HG03097 (cell line): Measurements from ENCODE around the gene COL2A1.

ENCODE experiments used
- ATAC-seq: cut with Tn5 transposase; IDR thresholded peaks from one replicate; pipeline ENCODE4 v1.9.1; 2021; ENCODE audit not compliant: unreplicated experiment, low FRiP score

Gene COL2A1

DNA sequence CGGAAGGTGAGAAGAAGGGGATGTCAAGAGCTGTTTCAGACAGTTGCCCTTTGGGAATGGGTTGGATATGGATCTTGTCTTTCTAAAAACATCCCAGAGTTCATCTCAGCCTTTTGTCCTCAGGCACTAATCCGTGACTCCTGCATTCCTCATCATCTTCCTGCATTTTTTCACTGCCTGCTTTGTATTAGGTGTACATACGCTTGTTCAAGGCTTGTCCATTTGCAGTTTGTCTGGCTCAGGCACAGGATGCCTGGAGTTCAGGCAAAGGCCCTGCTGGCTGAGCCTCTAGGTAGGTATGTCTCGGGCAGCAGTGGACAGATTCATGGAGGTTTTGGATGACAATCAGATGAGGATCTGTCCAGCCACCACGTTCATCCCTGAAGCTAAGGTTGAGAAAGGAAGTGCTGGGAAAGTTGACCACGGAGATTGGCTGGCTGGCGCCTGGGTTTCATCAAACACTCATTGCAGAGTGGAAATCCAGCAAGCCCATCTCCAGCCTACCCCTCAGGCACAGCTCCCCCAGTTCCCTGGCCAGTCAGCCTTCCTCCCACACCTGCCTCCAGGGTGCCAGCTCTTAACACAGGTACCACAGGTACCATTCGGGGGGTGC is 53.3 kb downstream of the COL2A1 start:
- no peak for ATAC-seq

DNA sequence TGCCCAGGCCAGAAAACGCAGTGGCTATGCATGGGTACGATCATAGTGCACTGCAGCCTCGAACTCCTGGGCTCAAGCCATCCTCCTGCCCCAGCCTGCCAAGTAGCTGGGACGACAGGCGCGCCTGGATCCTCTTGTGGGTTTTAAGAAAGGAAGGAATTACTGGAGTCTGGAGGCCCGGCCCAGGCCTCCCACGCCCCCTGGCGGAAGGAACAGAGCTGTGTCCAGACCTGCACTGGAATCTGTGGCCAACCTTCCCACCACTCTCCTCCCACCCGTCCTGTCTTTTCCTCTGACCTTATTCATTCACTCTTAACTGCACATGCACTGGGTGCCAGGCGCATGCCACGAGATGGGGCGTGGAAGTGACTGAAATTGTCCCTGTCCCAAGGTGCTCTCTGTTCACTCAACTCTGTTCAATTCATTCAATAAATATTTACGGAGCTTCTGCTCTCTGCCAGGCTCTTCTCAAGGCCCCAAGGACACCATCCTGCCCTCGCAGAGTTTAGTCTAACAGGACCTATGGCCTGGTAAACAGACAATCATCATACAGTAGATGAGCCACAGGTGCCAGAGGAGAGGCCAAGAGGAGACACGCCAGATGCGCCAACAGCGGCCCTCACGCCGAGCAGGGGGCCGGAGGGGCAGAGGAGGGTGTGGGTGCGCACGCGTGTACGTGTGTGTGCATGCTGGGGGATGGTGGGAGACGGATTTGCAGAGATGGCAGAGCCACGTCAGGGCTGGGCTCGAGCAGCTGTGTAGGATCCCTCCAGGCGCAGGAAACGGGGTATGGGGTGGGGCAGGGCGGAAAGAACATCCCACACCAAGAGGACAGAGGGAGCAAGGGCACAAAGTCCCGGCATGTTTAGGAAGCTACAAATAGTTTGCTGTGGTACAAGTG is 54.6 kb downstream of the COL2A1 start:
- no peak for ATAC-seq

DNA sequence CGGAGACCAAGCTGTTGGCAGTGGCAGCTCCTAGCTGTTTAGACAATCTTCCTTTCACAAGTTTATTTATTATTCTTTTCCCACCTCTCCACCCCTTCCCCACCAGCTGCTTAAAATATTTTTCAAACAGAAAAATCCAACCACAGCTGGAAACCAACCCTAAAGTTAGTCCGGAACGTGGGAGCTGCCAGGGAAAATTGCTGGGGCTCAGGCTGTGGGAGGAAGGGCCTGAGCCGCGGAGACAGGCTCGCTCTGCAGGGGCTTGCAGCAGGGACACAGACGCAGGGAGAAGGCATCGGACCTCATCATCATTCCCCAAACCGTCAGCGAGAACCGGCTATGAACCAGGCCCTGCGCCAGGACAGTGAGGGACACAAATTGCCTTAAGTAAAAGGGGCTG is 56.9 kb downstream of the COL2A1 start:
- ATAC-seq: no peak

DNA sequence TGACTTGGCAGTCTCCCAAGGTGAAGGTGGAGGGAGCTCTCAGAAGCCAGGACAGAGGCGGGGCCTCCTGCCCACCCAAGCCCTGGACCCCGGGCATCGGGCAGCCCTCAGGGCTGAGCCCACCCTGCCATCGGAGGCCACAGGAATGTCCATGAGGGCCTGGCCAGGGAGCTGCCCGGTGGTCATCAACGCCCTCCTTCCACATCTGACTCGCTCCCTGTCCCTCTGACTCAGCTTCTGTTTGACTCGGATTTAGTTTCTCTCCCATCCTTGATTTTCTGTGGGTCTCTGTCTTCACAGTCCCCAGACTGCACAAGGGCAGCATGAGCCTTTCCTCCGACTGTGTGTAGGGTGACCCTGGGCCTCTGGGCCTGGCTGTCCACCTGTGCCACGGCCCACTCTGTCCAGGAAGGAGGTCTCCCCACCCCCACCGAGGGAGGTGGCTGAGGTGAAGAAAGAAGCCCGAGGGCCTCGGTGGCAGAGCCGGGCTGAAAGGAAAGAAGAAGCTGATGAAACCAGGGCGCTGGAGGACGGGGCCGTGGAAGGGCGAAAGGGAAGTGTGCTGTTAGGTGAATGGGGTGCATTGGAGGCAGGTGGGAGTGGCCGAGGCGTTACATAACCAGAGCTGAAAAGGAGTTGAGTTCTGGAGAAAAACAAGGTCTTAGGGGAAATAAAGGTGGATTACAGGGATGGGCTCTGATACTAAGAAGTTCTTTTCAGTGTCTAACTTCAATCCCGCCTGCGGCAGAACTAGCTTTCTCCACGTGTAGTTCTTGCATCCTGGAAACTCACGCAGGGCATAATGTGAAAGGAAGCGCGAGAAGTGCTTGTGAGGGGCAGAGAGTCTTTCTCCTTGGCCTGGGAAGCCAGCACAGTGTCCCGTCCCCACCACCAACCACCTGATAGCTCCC is 57.6 kb downstream of the COL2A1 start:
- no peak for ATAC-seq

DNA sequence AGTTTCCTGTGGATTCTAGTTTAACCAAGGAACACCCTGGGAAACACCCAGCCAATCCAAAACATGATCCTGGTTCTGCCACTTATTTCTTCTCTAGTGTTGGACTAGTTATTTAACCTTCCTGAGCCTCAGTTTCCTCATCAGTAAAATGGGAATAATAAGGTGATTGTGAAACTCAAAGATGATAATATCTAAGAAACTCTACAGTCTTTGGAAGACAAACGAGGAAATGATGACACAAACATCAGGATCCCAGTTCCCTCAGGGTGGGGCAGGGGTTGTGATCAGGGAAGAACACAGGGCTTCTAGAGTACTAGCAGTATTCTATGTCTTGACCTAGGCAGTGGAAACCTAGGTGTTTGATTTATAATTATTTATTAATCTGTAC is 58.9 kb downstream of the COL2A1 start:
- ATAC-seq: no peak

DNA sequence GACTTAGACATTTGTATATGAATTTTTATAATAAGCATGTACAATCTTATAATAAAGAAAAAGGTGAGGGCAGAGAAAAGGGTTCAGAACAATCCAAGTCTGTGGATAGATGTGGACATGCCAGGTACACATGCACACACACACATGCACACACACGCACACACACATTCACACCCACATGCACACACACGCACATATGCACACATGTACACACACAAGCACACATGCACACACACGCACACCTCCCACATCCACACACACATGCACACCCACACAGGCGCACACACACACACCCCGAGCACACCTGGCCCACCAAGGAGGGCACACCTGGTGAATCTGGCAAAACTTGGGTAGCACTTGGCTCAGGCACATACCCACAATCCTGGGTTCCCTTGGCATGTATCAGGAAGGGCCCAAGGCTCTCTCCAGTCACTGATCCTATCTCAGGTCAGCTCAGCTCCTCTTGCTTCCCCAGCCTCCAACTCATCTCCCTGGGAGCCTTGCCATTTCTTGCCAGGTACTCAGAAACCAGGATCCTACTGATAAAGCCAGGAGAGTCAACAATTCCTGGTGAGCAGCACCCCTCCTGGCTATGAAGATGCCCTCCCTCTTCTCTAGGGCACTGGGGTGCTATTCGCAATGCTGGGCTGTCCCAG is 59.5 kb downstream of the COL2A1 start:
- no peak for ATAC-seq

DNA sequence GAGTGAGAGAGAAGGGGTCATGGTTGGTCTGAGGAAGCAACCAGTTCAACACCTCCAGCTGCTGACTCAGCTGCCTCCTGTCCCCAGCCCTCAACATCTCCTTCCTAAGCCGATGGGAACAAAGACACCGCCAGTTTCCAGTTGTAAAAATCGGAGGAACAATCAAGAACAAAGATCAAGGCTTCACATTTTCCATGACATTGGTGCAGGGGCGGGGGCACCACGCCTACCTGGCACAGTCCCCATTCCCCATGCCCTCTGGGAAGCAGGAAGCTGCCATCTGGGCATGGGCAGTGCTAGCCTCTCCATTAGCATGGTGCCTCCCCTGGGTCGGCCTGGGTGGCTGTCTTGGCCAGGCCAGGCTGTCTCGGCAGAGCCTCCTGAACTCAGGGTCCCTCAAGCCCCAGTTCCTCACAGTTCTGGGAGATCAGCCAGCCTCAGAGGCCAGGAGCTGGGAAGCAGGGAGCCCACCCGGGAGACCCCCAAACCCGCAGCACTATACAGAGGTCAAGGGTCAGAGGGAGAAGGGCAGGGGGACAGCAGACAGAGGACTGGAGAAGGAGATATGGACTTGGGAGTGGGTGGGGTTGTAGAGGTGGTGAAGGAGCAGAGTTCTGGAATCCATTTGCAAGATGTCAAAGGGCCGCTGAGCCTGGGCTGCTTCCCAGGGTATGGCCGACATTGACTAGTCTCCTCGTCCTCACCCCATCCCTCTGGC is 60.5 kb downstream of the COL2A1 start:
- no peak for ATAC-seq

DNA sequence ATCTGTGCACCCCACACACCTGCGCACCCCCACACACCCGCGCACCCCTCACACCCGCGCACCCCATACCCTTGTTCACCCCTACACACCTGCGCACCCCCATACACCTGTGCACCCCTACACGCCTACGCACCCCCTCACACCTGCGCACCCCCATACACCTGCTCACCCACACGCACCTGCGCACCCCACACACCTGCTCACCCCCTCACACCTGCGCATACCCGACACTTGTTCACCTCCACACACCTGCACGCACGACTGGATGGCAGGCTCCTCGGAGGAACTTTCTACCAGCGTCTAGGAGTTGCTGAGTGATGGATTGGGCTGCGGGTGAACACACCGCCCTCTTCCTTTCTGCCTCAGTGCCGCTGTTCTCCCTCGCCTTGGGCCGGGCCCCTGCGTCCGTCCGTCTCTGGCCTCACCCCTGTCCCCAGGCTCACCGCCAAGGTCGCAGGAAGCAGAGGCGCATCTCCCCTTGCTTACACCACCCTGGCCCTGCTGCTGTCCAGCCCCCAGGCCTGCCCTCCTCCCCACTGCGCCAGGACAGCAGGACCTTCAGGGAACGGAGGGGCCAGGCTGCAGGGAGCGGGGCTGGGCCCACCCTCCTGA is 61.6 kb downstream of the COL2A1 start:
- ATAC-seq: no peak

DNA sequence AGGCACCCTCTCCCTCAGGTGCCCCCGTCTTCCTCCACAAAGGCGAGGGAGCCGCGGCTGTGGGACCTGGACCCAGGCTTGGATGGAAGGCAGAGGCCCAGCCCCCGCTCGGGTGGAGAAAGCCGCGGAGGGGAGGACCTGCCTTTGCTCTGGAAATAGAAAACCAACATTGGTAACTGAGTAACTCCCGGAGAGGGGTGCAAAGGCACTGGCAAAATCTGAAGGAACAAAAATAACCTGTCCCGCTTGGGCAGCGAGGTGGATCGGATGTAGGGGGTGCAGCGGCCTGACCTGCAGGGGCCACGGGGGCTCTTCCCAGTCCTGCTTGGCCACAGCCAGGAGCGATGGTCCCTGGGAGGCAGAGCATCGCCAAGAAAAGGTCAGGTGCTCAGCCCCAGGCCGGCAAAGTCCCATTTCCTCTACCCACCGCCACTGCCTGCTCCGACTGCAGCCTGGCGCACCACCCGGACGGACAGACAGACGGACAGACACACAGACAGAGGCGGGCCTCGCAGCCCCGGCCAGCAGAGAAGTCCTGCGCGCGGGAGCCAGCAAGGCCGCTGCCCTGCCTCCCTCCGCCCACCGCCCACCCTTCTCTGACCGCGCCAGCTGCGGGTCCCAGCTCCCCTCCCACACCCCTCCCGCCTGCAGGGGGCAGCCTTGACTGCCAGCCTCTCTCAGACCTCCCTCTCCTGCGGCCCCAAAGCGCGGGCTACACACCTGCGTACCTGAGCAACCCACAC is 62.2 kb downstream of the COL2A1 start:
- no peak for ATAC-seq

DNA sequence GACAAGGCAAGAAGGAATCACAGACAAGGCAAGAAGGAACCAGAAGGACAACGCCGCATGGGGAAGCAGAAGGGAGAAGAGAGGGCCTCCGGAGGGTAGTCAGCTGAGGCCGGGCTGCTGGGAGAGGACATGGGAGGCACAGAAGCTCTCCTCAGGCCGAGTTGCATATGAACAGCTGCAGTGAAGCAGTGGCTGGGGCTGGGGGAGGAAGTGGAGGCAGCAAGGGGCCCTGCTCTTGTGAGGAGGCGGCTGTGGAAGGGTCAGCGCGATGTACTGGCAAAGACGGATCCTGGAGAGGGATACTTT is 62.8 kb downstream of the COL2A1 start:
- ATAC-seq: no peak

DNA sequence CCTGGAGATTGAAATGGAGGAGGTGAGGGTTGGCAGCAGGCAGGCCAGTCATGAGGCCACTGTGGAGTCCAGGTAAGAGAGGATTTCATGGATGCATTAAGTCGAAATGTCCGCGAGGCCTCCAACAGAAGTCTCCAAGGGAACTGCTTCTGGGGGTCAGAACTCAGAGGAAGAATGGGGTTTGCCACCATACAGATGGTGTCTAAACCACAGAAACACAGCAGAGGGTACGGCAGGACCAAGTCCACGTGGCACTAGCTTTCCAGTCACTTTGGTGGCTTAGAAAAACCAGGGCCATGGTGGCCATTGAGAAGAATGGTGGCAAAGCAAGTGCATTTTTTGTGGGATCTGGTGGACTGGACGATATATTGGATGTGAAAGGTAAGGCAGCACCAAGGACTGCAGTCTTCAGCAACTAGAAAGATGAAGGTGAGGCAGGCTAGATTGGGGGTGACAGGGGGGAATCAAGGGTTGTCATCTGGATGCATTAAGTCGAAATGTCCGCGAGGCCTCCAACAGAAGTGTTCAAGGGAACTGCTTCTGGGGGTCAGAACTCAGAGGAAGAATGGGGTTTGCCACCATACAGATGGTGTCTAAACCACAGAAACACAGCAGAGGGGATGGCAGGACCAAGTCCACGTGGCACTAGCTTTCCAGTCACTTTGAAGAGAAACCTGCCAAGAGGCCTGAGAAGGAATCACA is 63.4 kb downstream of the COL2A1 start:
- ATAC-seq: no peak

DNA sequence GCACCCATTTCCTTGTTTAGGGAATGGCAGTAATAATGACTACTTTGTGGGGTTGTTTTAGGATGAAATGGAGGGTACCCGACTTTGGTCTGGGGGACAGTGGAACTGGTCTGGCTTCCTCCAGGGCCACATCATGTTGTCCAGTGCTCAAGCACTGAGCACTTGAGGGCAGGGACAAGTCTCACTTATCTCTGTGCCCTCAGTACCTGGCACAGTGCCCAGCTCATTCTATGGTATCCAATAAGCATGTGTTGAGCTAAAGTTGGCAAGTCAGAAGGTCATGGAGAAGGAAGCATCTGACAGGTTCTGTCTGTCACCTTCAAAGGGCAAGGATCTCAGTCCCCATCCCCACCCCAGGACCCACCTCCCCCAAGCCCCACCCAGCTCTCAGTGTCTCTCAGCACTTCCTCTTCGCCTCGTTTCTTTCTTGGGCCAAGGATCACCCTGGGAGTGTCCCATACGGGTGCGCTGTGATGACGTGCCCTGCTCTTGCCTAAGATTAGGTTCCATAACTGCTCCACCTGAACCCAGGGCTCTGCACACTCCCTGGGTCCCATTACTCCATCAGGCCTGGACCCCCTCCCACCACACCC is 65.2 kb downstream of the COL2A1 start:
- no peak for ATAC-seq

DNA sequence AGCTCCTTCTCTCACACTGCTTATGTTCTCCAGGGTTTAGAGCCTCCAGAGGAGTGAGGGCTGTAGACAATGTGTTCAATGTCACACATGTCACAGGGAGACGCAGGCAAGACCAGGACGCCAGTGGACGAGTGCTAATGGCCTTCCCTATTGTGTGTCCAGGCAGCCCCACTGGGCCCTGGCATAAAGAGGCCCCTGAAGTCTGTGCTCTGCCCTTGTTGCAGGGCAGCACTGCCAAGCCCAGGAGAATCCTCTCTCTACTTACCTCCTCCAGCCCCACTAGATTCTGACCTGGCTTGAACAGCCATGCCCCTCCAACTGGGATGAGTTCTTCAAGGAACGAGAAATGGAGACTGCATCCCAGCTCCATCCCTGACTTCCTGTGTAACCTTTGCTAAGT is 65.7 kb downstream of the COL2A1 start:
- ATAC-seq: no peak

DNA sequence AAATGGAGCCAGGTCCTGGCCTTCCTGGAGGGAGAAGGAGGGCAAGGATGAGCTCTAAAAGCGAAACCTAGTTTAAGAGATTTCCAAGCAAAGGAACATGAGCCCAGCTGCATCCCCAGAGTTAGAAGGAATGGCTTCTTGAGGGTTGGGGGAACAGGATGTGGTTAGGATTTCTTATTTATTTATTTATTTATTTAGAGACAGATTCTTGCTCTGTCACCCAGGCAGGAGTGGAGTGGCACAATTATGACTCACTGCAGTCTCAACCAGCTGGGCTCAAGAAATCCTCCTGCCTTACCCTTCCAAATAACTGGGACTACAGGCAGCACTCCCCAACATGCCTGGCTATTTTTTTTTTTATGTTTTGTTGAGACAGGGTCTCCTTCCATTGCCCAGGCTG is 66.2 kb downstream of the COL2A1 start:
- no peak for ATAC-seq

DNA sequence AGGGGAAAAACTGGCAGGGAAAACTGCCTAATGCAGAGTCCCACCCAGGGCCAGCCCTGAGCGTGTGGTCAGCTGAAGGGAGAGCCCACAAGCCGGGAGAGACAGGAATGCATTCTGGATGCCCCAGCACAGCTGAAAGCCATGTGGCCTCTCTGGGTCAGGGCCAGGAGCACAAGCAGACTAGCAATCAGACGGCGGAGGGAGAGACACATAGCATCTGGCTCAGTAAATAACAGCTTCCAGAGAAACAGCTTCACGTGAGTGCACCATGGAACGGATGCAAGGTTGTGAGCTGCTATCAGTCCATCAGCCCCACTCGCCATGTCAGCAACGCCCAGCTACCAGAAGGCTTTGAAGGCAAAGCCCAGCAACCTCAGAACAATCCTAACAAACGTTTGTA is 69.1 kb downstream of the COL2A1 start:
- ATAC-seq: no peak

DNA sequence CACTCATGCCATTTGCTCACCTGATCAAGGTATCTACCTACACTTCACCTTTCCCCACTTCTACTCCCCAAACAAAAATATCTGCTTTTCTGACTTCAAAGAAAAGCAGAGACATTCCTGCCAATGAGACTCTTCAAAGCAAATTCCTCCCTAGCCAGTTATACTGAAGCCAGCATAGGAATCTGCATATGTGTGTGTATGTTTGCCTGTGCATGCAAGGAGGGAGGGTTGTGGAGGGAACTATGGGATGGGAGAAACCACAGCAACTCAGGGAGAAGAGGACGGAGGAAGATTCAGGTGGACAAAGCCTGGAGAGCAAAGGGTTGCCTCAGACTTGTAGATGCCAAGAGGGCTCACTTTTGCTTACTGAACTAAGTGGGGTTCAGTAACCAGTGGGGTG is 73.1 kb downstream of the COL2A1 start:
- ATAC-seq: no peak

DNA sequence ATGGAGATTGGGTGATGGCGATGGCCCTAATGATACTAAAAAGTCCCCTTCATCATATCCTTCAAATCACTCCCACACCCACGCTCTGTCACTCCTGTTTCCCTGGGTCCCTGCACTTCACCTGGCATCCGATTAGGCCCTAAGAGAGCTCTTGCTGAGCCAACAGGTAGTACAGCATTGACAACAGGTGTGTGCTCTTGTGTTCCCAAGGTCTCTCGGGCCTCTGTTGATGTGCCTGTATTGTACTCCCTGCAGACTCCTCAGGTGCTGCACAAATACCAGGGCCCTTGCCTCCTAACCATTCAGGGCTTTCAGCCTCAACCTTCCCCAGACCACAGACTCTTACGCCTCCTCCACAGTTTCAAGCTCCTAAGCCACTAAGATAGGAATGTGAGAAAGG is 73.6 kb downstream of the COL2A1 start:
- ATAC-seq: no peak

DNA sequence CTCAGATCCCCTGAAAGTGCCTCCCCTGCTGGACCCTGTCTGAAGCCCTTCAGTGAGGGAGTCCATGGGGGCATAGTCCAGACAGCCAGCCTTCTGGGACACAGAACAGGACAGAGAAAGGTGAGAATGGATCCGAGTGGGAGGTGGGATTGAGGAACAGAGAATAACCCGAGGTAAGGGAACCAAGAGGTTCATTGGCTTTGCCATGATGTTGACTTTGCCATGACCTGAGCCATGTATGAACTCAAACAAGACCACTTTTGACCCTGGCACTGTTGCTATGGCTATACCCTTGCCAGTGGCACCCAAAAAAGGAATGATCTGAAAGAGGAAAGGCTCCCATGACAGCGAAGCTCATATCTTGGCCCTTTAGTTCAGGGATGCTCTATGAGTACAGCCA is 76.9 kb downstream of the COL2A1 start:
- no peak for ATAC-seq
